K562 (cell line): Measurements from ENCODE around the gene FOXO3. TPM values are rescaled to one million over a fixed set of nuclear protein-coding genes. Genes with fewer than 3 reads are reported as not detected.

Source experiments
- HMG20B ChIP-seq: fragments of 250-450 bp; sonication (Bioruptor Pico); IDR thresholded peaks from 2 replicates; pipeline ENCODE4 v1.5.0; 2021; ENCODE audit warnings: mild to moderate bottlenecking
- HNRNPH1 ChIP-seq: fragments of 200-400 bp; formaldehyde crosslinking; optimal IDR thresholded peaks from 2 replicates; pipeline ENCODE3; 2017; ENCODE audit warnings: low read depth, mild to moderate bottlenecking, low read length, moderate library complexity
- KHSRP ChIP-seq: fragments of 450-650 bp; IDR thresholded peaks from 2 replicates; pipeline ENCODE4 v1.6.1; 2017
- MIER1 ChIP-seq: fragments of 450-650 bp; IDR thresholded peaks from 2 replicates; pipeline ENCODE4 v1.6.1; 2016; ENCODE audit warnings: antibody characterized with exemption, mild to moderate bottlenecking, low read depth
- NR4A1 ChIP-seq, 2 experiments: fragments of 250-450 bp in 1 of 2; fragments of 450-650 bp in 1 of 2; sonication (Bioruptor Pico) in 1 of 2; IDR thresholded peaks; 2 replicates each; pipeline versions ENCODE4 v1.4.0 to v1.6.1; 2016 to 2020; ENCODE audit warnings: mild to moderate bottlenecking in 2 of 2, missing compliant biosample characterization in 1 of 2, missing genetic modification characterization in 1 of 2, moderate library complexity in 1 of 2
- NUFIP1 ChIP-seq: fragments of 450-650 bp; IDR thresholded peaks from 2 replicates; pipeline ENCODE4 v1.6.1; 2018; ENCODE audit not compliant: partially characterized antibody
- SMARCA5 ChIP-seq: fragments of 450-650 bp; IDR thresholded peaks from 2 replicates; pipeline ENCODE4 v1.6.1; 2016
- SOX6 ChIP-seq: fragments of 450-650 bp; IDR thresholded peaks from 2 replicates; pipeline ENCODE4 v1.6.1; 2014; ENCODE audit warnings: mild to moderate bottlenecking
- TGIF2 ChIP-seq: sonication (generic); formaldehyde crosslinking; IDR thresholded peaks from 2 replicates; pipeline ENCODE4 v1.8.1; 2022; ENCODE audit warnings: mild to moderate bottlenecking, missing genetic modification reagents, moderate library complexity
- ZNF507 ChIP-seq: conservative IDR thresholded peaks from 2 replicates; pipeline ENCODE4 v1.6.1; 2017; ENCODE audit warnings: missing genetic modification characterization, missing compliant biosample characterization
- polyA plus RNA-seq, 8 experiments: library from polyadenylated mRNA; depleted of rRNA in 4 of 8; stranded (reverse) in 5 of 8; unstranded in 3 of 8; fragments of >200 nt; fragmentation: Nextera tagmentation in 2 of 8; fragmentation: Illumina TruSeq in 1 of 8; extraction: Ambion mirVana in 2 of 8; extraction: Trizol in 1 of 8; gene quantifications; 2 replicates each; pipeline versions ENCODE4 v1.2.1 to v1.2.3, GENCODE V29; 2011 to 2014; ENCODE audit warnings: inconsistent platforms in 1 of 8, missing spikeins in 1 of 8
- total RNA-seq, 7 experiments: library from RNA; depleted of rRNA in 6 of 7; stranded (reverse); fragments of >200 nt in 6 of 7; fragmentation: Illumina TruSeq in 2 of 7; extraction: Trizol in 2 of 7; gene quantifications; 2 replicates each; pipeline versions ENCODE4 v1.2.1 to v1.2.3, GENCODE V29; 2011 to 2021; ENCODE audit warnings: low replicate concordance in 1 of 7
- TF ChIP-seq, protein P1 (sequence below), 2 experiments: IDR thresholded peaks in 1 of 2; conservative IDR thresholded peaks in 1 of 2; 2 replicates each; pipeline ENCODE4 v1.6.1; 2016; ENCODE audit warnings: low read depth in 2 of 2, mild to moderate bottlenecking in 1 of 2, missing compliant biosample characterization in 1 of 2, missing genetic modification characterization in 1 of 2, moderate library complexity in 1 of 2
- TF ChIP-seq, protein P2 (sequence below): fragments of 450-650 bp; formaldehyde crosslinking; IDR thresholded peaks from 2 replicates; pipeline ENCODE4 v1.4.0; 2020; ENCODE audit warnings: mild to moderate bottlenecking, moderate library complexity
- TF ChIP-seq, protein P3 (sequence below), 2 experiments: fragments of 450-650 bp in 1 of 2; IDR thresholded peaks; 2 replicates each; pipeline ENCODE4 v1.6.1; 2011 to 2017; ENCODE audit warnings: low read depth in 2 of 2, antibody characterized with exemption in 1 of 2, borderline replicate concordance in 1 of 2, low read length in 1 of 2, mild to moderate bottlenecking in 1 of 2, mixed read lengths in 1 of 2; ENCODE audit not compliant: control insufficient read depth in 1 of 2
- TF ChIP-seq, protein P4 (sequence below): IDR thresholded peaks from 2 replicates; pipeline ENCODE4 v1.6.1; 2016; ENCODE audit warnings: missing genetic modification characterization, missing compliant biosample characterization
- TF ChIP-seq, protein P5 (sequence below), 3 experiments: IDR thresholded peaks in 2 of 3; conservative IDR thresholded peaks in 1 of 3; 2 replicates each; pipeline ENCODE4 v1.5.1; 2011 to 2012; ENCODE audit warnings: low read length in 3 of 3, mild to moderate bottlenecking in 3 of 3, control low read depth in 2 of 3, improper control_type of control experiment in 1 of 3, inconsistent platforms in 1 of 3, low read depth in 1 of 3, mixed read lengths in 1 of 3, moderate library complexity in 1 of 3; ENCODE audit not compliant: insufficient read depth in 2 of 3

The FOXO3 gene
- total and polyA plus RNA-seq, 9 of the 15 experiments (the other 6 are each of a cell fraction or from before 2014, with no cell fraction given), result 3.0 to 14.6 (median 6.0) TPM

DNA sequence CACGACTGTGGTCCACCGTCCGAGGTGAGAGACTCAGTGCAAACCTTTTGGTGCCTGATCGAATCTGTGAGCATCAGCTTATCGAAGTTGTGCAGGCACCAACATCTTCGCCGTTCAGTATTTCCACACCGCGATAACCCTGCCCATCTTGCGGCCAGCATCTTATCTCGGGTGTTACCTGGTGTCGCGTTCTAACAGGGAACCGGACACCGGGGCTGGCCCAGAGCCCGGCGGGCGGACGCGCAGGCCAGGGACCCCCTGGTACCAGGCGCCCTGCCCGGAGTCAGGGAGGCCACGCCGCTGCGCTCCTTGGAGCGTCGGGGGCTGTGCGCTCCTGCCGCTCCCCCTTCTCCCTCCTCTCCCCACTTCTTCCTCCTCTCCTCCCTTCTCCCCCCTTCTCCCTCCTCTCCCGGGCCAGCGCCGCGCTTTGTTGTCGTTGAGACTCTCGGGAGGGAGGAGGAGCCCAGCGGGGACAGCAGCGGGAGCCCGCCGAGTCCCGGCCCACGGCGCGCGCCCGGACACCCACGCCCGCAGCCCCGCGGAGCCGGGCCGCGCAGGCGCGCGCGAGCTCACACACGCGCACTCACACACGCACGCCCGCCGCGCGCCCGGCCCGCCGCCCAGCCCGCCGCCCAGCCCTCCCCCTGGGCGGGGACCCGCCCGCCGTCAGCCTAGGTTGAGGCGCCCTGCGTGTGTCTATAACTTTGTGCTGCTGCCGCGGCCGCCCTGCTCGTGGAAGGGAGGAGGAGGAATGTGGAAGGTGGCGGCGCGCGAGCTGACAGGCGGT is 1.4 kb upstream of the FOXO3 start (continued):
- TF ChIP-seq, protein P1, sequence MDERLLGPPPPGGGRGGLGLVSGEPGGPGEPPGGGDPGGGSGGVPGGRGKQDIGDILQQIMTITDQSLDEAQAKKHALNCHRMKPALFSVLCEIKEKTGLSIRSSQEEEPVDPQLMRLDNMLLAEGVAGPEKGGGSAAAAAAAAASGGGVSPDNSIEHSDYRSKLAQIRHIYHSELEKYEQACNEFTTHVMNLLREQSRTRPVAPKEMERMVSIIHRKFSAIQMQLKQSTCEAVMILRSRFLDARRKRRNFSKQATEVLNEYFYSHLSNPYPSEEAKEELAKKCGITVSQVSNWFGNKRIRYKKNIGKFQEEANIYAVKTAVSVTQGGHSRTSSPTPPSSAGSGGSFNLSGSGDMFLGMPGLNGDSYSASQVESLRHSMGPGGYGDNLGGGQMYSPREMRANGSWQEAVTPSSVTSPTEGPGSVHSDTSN (CRISPR knock-in tag; IDR thresholded peaks at IDR 0.05; ENCODE audit: low read depth), result no peak
- TF ChIP-seq, protein P1 (tag; conservative IDR thresholded peaks at IDR 0.05; ENCODE audit: low read depth), result no peak
- TF ChIP-seq MIER1 (no peak), NR4A1 (CRISPR knock-in tag; IDR thresholded peaks at IDR 0.05) (no peak), NR4A1 (tag; IDR thresholded peaks at IDR 0.05) (peak; percentile 76), SOX6 (peak; percentile 91), ZNF507 (tag) (no peak), SMARCA5 (no peak), TGIF2 (CRISPR knock-in tag) (no peak), KHSRP (peak; percentile 72; the same call in 1 of the 2 replicates), HMG20B (CRISPR knock-in tag) (no peak), NUFIP1 (no peak), HNRNPH1 (no peak)
- TF ChIP-seq, protein P2, sequence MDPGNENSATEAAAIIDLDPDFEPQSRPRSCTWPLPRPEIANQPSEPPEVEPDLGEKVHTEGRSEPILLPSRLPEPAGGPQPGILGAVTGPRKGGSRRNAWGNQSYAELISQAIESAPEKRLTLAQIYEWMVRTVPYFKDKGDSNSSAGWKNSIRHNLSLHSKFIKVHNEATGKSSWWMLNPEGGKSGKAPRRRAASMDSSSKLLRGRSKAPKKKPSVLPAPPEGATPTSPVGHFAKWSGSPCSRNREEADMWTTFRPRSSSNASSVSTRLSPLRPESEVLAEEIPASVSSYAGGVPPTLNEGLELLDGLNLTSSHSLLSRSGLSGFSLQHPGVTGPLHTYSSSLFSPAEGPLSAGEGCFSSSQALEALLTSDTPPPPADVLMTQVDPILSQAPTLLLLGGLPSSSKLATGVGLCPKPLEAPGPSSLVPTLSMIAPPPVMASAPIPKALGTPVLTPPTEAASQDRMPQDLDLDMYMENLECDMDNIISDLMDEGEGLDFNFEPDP, result no peak
- TF ChIP-seq, protein P3, sequence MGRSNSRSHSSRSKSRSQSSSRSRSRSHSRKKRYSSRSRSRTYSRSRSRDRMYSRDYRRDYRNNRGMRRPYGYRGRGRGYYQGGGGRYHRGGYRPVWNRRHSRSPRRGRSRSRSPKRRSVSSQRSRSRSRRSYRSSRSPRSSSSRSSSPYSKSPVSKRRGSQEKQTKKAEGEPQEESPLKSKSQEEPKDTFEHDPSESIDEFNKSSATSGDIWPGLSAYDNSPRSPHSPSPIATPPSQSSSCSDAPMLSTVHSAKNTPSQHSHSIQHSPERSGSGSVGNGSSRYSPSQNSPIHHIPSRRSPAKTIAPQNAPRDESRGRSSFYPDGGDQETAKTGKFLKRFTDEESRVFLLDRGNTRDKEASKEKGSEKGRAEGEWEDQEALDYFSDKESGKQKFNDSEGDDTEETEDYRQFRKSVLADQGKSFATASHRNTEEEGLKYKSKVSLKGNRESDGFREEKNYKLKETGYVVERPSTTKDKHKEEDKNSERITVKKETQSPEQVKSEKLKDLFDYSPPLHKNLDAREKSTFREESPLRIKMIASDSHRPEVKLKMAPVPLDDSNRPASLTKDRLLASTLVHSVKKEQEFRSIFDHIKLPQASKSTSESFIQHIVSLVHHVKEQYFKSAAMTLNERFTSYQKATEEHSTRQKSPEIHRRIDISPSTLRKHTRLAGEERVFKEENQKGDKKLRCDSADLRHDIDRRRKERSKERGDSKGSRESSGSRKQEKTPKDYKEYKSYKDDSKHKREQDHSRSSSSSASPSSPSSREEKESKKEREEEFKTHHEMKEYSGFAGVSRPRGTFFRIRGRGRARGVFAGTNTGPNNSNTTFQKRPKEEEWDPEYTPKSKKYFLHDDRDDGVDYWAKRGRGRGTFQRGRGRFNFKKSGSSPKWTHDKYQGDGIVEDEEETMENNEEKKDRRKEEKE (IDR thresholded peaks at IDR 0.05; ENCODE audit: borderline replicate concordance in 1 of 2, control insufficient read depth in 1 of 2, low read depth in 2 of 2, low read length in 1 of 2), result 0 out of 4 replicates have a peak, but pooled peaks of 1 of the 2 experiments have one; percentile 42
- TF ChIP-seq, protein P4, sequence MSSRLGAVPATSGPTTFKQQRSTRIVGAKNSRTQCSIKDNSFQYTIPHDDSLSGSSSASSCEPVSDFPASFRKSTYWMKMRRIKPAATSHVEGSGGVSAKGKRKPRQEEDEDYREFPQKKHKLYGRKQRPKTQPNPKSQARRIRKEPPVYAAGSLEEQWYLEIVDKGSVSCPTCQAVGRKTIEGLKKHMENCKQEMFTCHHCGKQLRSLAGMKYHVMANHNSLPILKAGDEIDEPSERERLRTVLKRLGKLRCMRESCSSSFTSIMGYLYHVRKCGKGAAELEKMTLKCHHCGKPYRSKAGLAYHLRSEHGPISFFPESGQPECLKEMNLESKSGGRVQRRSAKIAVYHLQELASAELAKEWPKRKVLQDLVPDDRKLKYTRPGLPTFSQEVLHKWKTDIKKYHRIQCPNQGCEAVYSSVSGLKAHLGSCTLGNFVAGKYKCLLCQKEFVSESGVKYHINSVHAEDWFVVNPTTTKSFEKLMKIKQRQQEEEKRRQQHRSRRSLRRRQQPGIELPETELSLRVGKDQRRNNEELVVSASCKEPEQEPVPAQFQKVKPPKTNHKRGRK, result no peak
- TF ChIP-seq, protein P5, sequence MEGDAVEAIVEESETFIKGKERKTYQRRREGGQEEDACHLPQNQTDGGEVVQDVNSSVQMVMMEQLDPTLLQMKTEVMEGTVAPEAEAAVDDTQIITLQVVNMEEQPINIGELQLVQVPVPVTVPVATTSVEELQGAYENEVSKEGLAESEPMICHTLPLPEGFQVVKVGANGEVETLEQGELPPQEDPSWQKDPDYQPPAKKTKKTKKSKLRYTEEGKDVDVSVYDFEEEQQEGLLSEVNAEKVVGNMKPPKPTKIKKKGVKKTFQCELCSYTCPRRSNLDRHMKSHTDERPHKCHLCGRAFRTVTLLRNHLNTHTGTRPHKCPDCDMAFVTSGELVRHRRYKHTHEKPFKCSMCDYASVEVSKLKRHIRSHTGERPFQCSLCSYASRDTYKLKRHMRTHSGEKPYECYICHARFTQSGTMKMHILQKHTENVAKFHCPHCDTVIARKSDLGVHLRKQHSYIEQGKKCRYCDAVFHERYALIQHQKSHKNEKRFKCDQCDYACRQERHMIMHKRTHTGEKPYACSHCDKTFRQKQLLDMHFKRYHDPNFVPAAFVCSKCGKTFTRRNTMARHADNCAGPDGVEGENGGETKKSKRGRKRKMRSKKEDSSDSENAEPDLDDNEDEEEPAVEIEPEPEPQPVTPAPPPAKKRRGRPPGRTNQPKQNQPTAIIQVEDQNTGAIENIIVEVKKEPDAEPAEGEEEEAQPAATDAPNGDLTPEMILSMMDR (IDR thresholded peaks at IDR 0.05 in 2 of 3, conservative IDR thresholded peaks at IDR 0.05 in 1 of 3; ENCODE audit: insufficient read depth in 2 of 3, low read depth in 1 of 3, low read length in 3 of 3), result no peak
